ENCODE data around the gene GALNT18. TPM values are rescaled to one million over a fixed set of nuclear protein-coding genes. Genes with fewer than 3 reads are reported as not detected.

GALNT18 gene
- total RNA-seq, 2 experiments from 2014 or later, result not detected

GRCh38 chr11:11478687-11479086 lies 143.1 kb downstream of the GALNT18 start:
- TF ChIP-seq EZH2phosphoT487 (IDR thresholded peaks at IDR 0.05; ENCODE audit: borderline replicate concordance, low read depth, low read length) (no peak), CTCF (conservative IDR thresholded peaks at IDR 0.05; ENCODE audit: low read length) (no peak)
- Histone ChIP-seq H3K4me2 (ENCODE audit: low read length) (no peak overlapping the region), H3K36me3 (ENCODE audit: insufficient read depth, low read length) (no peaks in the 10 kb centered on the region), H4K20me1 (ENCODE audit: insufficient read depth, low read length) (no peaks in the 10 kb centered on the region), H3K4me3 (ENCODE audit: low read depth, low read length, poor library complexity, severe bottlenecking) (no peak overlapping the region), H2AFZ (ENCODE audit: low read length) (no peak overlapping the region), H3K4me1 (ENCODE audit: insufficient read depth, low read length, poor library complexity, severe bottlenecking) (no peaks in the 10 kb centered on the region), H3K9me2 (ENCODE audit: insufficient read depth, low read length) (no peaks in the 10 kb centered on the region), H3K9me3 (ENCODE audit: low read length) (no peaks in the 10 kb centered on the region), H3K27ac (ENCODE audit: low read depth, low read length, poor library complexity, severe bottlenecking) (no peak overlapping the region), H3K79me2 (ENCODE audit: insufficient read depth, low read depth, low read length) (no peaks in the 10 kb centered on the region)
- CTCF ChIA-PET (ENCODE audit: unreplicated experiment), result no interaction called here
- POLR2A ChIA-PET, result no interaction called here
- BruUV-seq (replicated peaks), result no TSS peak
- intact Hi-C loops (cut with micrococcal nuclease; ENCODE audit: unreplicated experiment), result no loop called here
- DNase-seq (ENCODE audit: low spot score), result no peak

GRCh38 chr11:11477695-11478420 lies 143.9 kb downstream of the GALNT18 start:
- no peak overlapping the region for H3K4me3 ChIP-seq (ENCODE audit: low read depth, low read length, poor library complexity, severe bottlenecking)
- no peak overlapping the region for H3K27ac ChIP-seq (ENCODE audit: low read depth, low read length, poor library complexity, severe bottlenecking)
- intact Hi-C loops (cut with micrococcal nuclease; ENCODE audit: unreplicated experiment), result no loop called here
- BruUV-seq (replicated peaks), result no TSS peak
- H3K9me2 ChIP-seq (ENCODE audit: insufficient read depth, low read length), result no peaks in the 10 kb centered on the region
- TF ChIP-seq CTCF (conservative IDR thresholded peaks at IDR 0.05; ENCODE audit: low read length), result no peak
- no peak for TF ChIP-seq EZH2phosphoT487 (IDR thresholded peaks at IDR 0.05; ENCODE audit: borderline replicate concordance, low read depth, low read length)
- POLR2A ChIA-PET, result no interaction called here
- no peaks in the 10 kb centered on the region for H3K36me3 ChIP-seq (ENCODE audit: insufficient read depth, low read length)
- H3K79me2 ChIP-seq (ENCODE audit: insufficient read depth, low read depth, low read length), result no peaks in the 10 kb centered on the region
- no peaks in the 10 kb centered on the region for H3K4me1 ChIP-seq (ENCODE audit: insufficient read depth, low read length, poor library complexity, severe bottlenecking)
- H3K4me2 ChIP-seq (ENCODE audit: low read length), result no peak overlapping the region
- no peaks in the 10 kb centered on the region for H4K20me1 ChIP-seq (ENCODE audit: insufficient read depth, low read length)
- no peak overlapping the region for H2AFZ ChIP-seq (ENCODE audit: low read length)
- no peak for DNase-seq (ENCODE audit: low spot score)
- CTCF ChIA-PET (ENCODE audit: unreplicated experiment), result no interaction called here
- H3K9me3 ChIP-seq (ENCODE audit: low read length), result no peaks in the 10 kb centered on the region

- no TSS peak for BruUV-seq (replicated peaks)
- H3K27ac ChIP-seq (ENCODE audit: low read depth, low read length, poor library complexity, severe bottlenecking), result no peak overlapping the region
- H2AFZ ChIP-seq (ENCODE audit: low read length), result no peak overlapping the region
- intact Hi-C loops (cut with micrococcal nuclease; ENCODE audit: unreplicated experiment), result no loop called here
- ChIA-PET POLR2A (no interaction called here), CTCF (ENCODE audit: unreplicated experiment) (no interaction called here)
- no peaks in the 10 kb centered on the region for H3K79me2 ChIP-seq (ENCODE audit: insufficient read depth, low read depth, low read length)
- H4K20me1 ChIP-seq (ENCODE audit: insufficient read depth, low read length), result no peaks in the 10 kb centered on the region
- no peak for TF ChIP-seq CTCF (conservative IDR thresholded peaks at IDR 0.05; ENCODE audit: low read length)
- no peak for TF ChIP-seq EZH2phosphoT487 (IDR thresholded peaks at IDR 0.05; ENCODE audit: borderline replicate concordance, low read depth, low read length)
- H3K9me3 ChIP-seq (ENCODE audit: low read length), result no peaks in the 10 kb centered on the region
- no peaks in the 10 kb centered on the region for H3K36me3 ChIP-seq (ENCODE audit: insufficient read depth, low read length)
- H3K4me2 ChIP-seq (ENCODE audit: low read length), result no peak overlapping the region
- no peaks in the 10 kb centered on the region for H3K4me1 ChIP-seq (ENCODE audit: insufficient read depth, low read length, poor library complexity, severe bottlenecking)
- DNase-seq (ENCODE audit: low spot score), result no peak
- no peaks in the 10 kb centered on the region for H3K9me2 ChIP-seq (ENCODE audit: insufficient read depth, low read length)
- H3K4me3 ChIP-seq (ENCODE audit: low read depth, low read length, poor library complexity, severe bottlenecking), result no peak overlapping the region
These were observed 144.7 kb downstream of the GALNT18 start for GRCh38 chr11:11476971-11477645.

All from OCI-LY7 (cell line).